ENCODE results near the gene AKAP14.
A peak's percentile ranks its signal among the peaks of the same experiment; 100 is the strongest.
"Not testable (repeated sequence)": the region's sequence is repeated elsewhere in the genome, so short reads cannot be mapped to it uniquely, and the experiment has no call there.

Gene AKAP14

DNA sequence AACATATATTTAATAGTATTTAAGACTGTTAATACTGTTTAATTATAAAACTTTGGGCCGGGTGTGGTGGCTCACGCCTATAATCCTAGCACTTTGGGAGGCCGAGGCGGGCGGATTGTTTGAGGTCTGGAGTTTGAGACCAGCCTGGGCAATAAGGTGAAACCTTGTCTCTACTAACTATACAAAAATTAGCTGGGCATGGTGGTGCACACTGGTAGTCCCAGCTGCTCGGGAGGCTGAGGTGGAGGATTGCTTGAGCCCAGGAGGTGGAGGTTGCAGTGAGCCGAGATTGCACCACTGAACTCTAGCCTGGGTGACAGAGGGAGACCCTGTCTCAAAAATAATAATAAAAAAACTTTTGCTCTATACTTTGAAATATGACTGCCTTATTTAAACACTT lies 26.7 kb downstream of the AKAP14 start:
- DNase-seq (ENCODE audit: low spot score), result not testable (repeated sequence)

DNA sequence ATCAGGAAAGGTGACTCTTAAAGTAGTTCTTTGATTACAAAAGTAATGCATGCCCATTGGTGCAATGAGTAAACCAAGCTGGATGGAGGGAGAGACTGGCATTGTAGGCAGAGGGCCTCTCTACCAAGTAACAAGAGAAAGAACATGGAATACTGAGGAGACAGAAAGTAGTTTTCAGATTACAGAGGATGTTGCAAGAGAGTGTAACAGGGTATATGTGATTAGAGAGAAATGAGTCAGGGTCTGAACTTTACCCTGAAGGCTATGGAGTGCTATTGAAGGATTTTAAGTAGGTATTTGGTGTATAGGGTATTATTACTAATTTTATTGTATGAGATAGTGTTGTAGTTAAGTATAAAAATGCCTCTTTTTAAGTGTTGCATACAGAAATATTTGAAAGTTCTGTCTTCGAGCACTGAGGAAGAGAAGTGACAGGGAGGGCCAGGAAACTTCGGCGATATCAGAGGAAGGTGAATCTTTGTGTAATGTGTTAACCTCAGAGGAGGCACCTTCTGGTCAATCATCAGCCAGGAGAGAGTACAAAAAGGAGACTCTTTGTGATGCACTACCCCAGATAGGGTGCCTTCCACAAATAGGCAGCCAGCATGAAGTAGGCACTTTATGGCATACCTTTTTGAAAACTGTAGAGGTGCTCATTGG lies 39.7 kb downstream of the AKAP14 start:
- no peak for DNase-seq (ENCODE audit: low spot score)

DNA sequence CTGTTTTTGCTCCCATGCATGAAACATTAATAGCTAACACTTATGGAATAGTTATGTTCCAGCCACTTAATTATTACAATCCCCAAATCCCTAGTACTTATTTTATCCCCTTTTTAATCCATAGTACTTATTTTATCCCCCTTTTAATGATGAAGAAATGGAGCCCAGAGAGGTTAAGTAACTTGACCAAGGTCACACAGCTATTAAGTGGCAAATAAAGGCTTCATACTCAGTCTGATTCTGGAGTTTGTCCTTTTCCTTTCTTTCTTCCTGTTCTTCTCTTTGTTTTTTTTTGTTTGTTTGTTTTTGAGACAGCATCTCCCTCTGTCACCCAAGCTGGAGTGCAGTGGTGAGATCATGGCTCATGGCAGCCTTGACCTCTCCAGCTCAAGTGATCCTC lies 45.6 kb downstream of the AKAP14 start:
- no peak for DNase-seq (ENCODE audit: low spot score)

DNA sequence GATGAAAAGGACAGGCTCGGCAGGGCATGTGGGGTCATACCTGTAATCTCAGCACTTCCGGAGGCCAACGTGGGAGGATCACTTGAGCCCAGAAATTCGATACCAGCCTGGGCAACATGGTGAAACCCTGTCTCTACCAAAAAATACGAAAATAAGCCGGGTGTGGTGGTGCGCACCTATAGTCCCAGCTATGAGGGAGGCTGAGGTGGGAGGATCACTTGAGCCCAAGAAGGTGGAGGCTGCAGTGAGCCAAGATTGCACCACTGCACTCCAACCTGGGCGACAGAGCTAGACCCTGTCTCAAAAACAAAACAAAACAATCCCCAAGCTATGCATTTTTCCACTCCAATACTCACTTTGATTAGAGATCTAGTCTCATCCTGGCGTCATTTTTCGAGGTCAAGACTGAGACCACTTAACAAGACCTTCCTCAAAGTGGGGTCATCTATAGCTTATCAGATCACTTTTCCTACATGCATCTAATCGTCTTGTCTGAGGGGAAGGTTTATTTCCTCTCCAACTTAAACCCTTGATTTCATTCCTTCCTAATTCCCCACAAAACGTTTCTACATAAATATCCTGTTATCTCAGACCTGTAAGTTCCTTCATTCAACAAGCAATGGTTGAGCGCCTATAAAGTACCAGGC lies 46.6 kb downstream of the AKAP14 start:
- no peak for DNase-seq (ENCODE audit: low spot score)

DNA sequence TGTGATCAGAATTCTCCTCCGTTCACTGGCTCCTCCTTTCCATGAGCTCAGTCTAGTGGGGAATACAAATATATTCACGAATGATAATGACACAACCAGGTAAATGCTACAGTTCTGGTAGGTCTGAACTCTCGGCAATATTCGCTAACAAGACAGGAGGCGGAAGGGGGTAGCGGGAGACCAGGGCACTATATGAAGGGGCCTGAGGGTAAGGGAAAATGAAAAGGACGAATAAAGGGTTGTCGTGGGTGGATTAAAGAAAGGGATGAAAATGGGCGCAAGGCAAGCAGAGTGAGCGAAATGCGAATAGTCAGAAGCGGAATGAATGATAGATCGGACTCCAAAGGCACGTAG lies 47.1 kb downstream of the AKAP14 start:
- DNase-seq (ENCODE audit: low spot score), result peak; percentile 0

DNA sequence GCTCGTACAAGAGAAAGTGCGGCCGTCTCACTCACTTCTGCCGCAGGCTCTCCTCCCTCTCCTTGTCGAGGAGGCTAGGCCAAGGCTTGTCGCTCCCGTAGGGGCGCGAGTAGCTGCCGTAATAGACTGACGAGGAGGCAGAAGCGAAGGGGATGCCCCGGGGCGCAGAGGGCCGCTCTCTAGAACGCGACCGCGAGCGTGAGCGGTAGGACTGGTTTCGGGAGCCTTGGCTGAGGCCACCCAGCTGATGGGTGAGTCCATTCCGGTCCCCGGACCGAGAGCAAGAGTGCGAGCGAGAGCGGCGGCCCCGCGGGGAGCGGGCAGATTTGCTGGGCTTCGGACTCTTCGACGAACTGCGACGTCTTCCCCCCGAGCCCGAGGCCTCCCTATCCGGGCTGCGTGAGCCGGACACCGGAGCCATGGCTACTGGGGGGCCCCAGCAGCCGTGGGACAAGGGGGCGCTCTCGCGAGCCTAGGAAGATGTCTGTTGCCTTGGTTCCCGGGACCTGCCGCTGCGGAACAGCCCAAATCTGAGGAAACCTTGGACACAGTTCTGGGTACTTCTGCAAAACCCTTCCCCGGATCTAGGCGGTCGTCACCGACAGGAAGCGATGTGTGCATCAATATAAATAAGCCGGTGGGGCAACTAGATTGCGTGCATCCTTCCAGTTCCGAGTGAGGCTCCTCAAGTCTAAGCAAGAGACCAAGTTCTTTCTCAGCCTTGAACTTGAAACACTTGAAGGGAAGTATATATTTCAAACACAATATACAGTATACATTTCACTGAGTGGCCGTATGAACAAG lies 47.7 kb downstream of the AKAP14 start, which contains the start of gene NKAP:
NKAP (minus strand) TSS at position 567 of the 804 bp plus-strand sequence; CDS start at position 421, 146 bp downstream.
- DNase-seq (ENCODE audit: low spot score), result peak; percentile 88

DNA sequence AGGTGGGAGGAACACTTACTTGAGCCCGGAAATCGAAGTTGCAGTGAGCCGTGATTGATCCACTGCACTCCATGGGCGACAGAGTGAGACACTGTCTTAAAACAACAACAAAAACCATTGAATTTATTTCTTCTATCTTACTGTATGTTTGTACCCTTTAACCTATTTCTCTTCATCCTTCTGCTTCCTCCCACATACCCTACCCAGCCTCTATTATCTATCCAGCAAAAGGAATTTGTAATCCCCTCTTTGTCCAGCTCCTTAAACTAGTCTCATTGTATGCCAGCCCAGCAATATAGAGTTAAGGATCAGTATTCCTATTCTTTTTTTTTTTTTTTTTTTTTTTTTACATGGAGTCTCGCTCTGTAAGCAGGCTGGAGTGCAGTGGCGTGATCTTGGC lies 49.8 kb downstream of the AKAP14 start:
- DNase-seq (ENCODE audit: low spot score), result no peak

DNA sequence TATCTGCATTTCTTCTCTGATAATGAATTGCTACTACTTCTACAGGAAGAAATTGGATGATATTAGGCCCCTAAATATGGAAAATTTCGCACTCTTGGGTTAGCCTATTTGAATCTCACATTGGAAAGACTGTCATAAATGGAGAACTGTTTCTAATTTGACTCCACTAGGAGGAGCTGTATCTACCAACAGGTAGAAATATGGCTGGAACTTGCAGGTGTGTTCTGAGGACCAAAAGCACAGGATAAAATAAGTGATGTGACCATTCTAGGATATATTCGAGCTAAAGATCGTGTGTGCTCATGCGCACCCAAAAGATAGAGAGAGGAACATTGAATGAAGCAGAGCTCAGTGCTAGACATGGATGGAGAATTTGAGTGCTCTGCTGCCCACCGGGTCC lies 52.7 kb downstream of the AKAP14 start:
- DNase-seq (ENCODE audit: low spot score), result no peak

DNA sequence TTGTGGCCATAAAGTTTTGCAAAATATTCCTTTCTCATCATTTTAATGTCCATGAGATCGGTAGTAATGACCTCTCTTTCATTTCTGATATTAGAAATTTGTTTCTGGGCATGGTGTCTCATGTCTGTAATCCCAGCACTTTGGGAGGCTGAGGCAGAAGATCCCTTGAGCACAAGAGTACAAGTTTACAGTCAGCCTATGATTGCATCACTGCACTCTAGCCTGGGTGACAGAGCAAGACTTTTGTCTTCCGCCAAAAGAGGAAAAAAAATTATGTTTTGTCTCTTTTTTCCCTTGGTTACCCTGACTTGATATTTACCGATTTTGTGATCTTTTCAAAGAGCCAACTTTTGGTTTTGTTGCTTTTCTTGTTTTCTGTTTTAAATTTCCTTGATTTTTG lies 58.7 kb downstream of the AKAP14 start:
- DNase-seq (ENCODE audit: low spot score), result no peak

DNA sequence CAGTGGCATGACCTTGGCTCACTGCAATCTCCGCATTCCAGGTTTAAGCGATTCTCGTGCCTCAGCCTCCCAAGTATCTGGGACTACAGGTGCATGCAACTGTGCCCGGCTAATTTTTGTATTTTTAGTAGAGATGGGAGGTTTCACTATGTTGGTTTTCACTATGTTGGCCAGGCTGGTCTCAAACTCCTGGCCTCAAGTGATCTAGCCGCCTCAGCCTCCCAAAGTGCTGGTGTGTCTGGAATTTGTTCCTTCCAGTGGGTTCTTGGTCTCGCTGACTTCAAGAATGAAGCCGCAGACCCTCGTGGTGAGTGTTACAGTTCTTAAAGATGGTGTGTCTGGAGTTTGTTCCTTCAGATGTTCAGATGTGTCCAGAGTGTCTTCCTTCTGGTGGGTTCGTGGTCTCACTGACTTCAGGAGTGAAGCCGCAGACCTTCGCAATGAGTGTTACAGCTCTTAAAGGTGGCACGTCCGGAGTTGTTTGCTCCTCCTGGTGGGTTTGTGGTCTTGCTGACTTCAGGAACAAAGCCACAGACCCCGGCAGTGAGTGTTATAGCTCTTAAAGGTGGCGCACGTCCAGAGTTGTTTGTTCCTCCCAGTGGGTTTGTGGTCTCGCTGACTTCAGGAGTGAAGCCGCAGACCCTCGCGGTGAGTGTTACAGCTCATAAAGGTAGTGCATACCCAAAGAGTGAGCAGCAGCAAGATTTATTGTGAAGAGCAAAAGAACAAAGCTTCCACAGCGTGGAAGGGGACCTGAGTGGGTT lies 60.3 kb downstream of the AKAP14 start:
- not testable (repeated sequence) for DNase-seq (ENCODE audit: low spot score)

DNA sequence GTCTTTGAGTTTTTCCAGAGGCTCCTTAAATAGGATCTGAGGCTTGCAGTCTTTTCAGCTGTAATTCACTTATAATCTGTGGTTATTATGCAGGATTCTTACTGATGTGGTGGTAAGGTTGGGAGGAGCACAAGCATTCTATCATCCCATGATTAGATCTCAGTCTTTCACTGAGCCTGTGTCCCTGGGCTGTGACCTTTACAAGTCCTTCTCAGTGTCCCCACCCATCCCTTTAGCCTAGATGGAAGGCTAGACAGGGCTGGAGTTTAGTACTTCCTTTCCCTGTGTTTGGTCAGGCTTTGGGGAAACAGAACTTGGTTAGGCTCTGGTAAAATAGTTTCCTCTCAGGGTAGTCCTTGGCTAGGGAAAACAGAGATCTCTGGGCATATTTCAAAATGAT lies 64.9 kb downstream of the AKAP14 start:
- no peak for DNase-seq (ENCODE audit: low spot score)

DNA sequence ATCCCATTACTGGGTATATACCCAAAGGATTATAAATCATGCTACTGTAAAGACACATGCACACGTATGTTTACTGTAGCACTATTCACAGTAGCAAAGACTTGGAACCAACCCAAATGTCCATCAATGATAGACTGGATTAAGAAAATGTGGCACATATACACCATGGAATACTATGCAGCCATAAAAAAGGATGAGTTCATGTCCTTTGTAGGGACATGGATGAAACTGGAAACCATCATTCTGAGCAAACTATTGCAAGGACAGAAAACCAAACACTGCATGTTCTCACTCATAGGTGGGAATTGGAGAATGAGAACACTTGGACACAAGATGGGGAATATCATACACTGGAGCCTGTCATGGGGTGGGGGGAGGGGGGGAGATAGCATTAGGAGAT lies 71.1 kb downstream of the AKAP14 start:
- DNase-seq (ENCODE audit: low spot score), result not testable (repeated sequence)

Measured in putamen (tissue), 1 donor.